Testis (tissue), 2 donors: ENCODE data around the gene PEMT.

ENCODE experiments used
- POLR2A ChIP-seq: fragments of 450-650 bp; IDR thresholded peaks from one replicate; pipeline ENCODE4 v1.6.1; 2017; ENCODE audit warnings: antibody characterized with exemption, mild to moderate bottlenecking, moderate library complexity
- TF ChIP-seq, protein P1 (sequence below), 3 experiments: fragments of 450-650 bp in 2 of 3; fragments of 200-600 bp in 1 of 3; sonication (generic) in 1 of 3; IDR thresholded peaks; one replicate each; pipeline ENCODE4 v1.5.1; 2016 to 2019; ENCODE audit warnings: antibody characterized with exemption in 3 of 3, mild to moderate bottlenecking in 2 of 3, moderate library complexity in 1 of 3

DNA sequence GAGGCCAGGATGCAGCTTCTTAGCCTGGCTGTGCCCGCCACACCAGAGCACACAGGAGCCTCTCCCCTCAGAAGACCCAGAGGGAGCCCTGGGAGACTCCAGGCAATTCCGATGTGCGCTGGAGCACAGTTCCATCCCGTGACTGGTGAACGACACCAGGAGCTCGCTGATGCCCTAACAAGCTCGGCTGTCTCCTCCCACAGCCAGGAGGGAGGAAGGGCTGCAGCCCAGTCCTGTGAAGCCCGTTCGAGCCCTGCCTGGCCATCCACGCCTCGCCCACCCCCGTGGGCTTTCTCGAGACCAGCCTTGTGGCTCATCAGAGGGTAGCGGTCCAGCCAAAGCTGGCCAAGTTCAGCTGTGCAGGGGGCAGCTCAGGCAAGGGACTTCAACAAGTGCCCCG is 73.5 kb downstream of the PEMT start:
- no peak for TF ChIP-seq POLR2A
- TF ChIP-seq, protein P1, sequence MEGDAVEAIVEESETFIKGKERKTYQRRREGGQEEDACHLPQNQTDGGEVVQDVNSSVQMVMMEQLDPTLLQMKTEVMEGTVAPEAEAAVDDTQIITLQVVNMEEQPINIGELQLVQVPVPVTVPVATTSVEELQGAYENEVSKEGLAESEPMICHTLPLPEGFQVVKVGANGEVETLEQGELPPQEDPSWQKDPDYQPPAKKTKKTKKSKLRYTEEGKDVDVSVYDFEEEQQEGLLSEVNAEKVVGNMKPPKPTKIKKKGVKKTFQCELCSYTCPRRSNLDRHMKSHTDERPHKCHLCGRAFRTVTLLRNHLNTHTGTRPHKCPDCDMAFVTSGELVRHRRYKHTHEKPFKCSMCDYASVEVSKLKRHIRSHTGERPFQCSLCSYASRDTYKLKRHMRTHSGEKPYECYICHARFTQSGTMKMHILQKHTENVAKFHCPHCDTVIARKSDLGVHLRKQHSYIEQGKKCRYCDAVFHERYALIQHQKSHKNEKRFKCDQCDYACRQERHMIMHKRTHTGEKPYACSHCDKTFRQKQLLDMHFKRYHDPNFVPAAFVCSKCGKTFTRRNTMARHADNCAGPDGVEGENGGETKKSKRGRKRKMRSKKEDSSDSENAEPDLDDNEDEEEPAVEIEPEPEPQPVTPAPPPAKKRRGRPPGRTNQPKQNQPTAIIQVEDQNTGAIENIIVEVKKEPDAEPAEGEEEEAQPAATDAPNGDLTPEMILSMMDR (IDR thresholded peaks at IDR 0.05): no peak
